Upper lobe of left lung (tissue), 6 donors: ENCODE results near the gene AWAT2. TPM values are rescaled to one million over a fixed set of nuclear protein-coding genes. Genes with fewer than 3 reads are reported as not detected.

Experiments used
- ATAC-seq, 2 donors: fragments of 200-7000 bp; cut with Tn5 transposase; one replicate each; pipeline ENCODE4 v1.9.1; 2022; ENCODE audit warnings: mild to moderate bottlenecking in 2 of 2, moderate library complexity in 2 of 2; ENCODE audit not compliant: low FRiP score in 2 of 2
- DNase-seq, 2 donors: peaks; one replicate each; pipeline ENCODE4 v3.0.0-alpha.2; 2019 to 2020
- H3K27ac ChIP-seq, 4 donors: fragments of 200-600 bp; sonication (generic); one replicate each; pipeline ENCODE4 v1.5.1; 2016 to 2019
- H3K27me3 ChIP-seq, 4 donors: fragments of 200-600 bp; sonication (generic); one replicate each; pipeline ENCODE4 v1.5.1; 2017 to 2019
- H3K36me3 ChIP-seq, 4 donors: fragments of 200-600 bp; sonication (generic); one replicate each; pipeline ENCODE4 v1.5.1; 2016 to 2019
- H3K4me1 ChIP-seq, 4 donors: fragments of 200-600 bp; sonication (generic); one replicate each; pipeline ENCODE4 v1.5.1; 2018 to 2019
- H3K4me3 ChIP-seq, 4 donors: fragments of 200-600 bp; sonication (generic); one replicate each; pipeline ENCODE4 v1.5.1; 2017 to 2019; ENCODE audit warnings: mild to moderate bottlenecking in 2 of 4, moderate library complexity in 1 of 4
- H3K9me3 ChIP-seq, 4 donors: fragments of 200-600 bp; sonication (generic); one replicate each; pipeline ENCODE4 v1.5.1; 2018 to 2019
- EP300 ChIP-seq, 4 donors: sonication (generic); formaldehyde crosslinking; IDR thresholded peaks; one replicate each; pipeline ENCODE4 v1.5.1; 2017; ENCODE audit warnings: antibody characterized with exemption in 4 of 4, control low read depth in 2 of 4
- POLR2A ChIP-seq, 4 donors: fragments of 450-650 bp; IDR thresholded peaks; one replicate each; pipeline ENCODE4 v1.5.1; 2016 to 2017; ENCODE audit warnings: antibody characterized with exemption in 4 of 4, mild to moderate bottlenecking in 2 of 4
- POLR2AphosphoS5 ChIP-seq, 2 donors: sonication (generic); formaldehyde crosslinking; IDR thresholded peaks; one replicate each; pipeline ENCODE4 v1.5.1; 2017; ENCODE audit warnings: antibody characterized with exemption in 2 of 2
- WGBS, 2 donors: methylation state at CpG; one replicate each; pipeline ENCODE4 v1.1.5; 2017 to 2018; 5-methylcytosine and 5-hydroxymethylcytosine counted together
- total RNA-seq, 6 donors: library from RNA; depleted of rRNA in 4 of 6; stranded (reverse); fragments of >200 nt in 4 of 6; gene quantifications; one replicate each; pipeline versions ENCODE4 v1.1.0 to v1.2.1, GENCODE V29; 2016 to 2021
- TF ChIP-seq, protein P1 (sequence below), 6 experiments: fragments of 450-650 bp in 4 of 6; fragments of 200-600 bp in 2 of 6; sonication (generic) in 2 of 6; IDR thresholded peaks; one replicate each; pipeline ENCODE4 v1.5.1; 2016 to 2019; ENCODE audit warnings: antibody characterized with exemption in 6 of 6
- donor health status: DM: no; HTN: no; CAD: no; lungs with moderate emphysema.
- donor health status: DM: no; HTN: yes; CAD: no; lungs with severe emphysema.

The AWAT2 gene
- total RNA-seq, 6 donors from 2014 or later, result 0.67 TPM; not detected in 5

DNA sequence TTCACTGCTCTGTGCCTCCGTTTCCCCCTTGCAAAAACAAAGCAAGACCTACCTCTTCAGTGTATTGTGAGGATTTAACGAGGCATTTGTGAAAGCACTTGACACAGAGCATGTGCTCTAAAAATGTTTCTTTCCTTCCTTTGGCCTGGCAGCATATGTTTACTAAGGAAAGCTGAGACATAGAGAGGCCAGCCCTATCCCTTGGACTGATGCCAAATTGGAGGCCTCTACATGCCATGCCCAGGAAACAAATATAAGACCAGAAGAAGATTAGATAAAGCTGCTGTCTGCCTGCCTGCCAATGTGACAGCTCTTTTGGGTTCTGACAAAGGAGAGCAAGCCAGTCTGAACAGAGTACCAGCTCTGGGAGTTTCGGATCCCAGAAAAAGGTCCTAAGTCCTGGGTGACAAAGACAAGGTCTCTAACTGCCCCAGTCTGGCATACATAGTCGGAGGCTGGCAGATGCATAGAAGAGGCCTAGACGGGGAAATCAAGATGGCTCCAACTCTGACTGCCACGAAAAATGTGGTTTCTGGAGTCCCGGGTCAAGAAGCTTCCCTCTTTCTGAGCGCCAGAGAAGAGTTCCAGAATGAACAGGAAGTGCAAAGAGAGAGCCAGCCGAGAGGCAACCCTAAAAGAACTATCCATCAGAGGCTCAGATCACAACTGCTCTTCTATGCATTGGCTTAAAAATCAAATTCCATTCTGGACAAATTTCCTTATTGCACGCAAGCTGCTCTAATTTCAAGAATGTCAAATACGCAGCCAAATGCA, 38.3 kb upstream of the AWAT2 start:
- no peak overlapping the region for H3K27ac ChIP-seq
- WGBS, 2 donors, result 24 to 43% methylated on average over 8 to 11 of the region's 11 CpGs
- no peaks in the 10 kb centered on the region for H3K36me3 ChIP-seq
- no peak overlapping the region for H3K4me3 ChIP-seq
- TF ChIP-seq POLR2AphosphoS5 (IDR thresholded peaks at IDR 0.05) (no peak), EP300 (IDR thresholded peaks at IDR 0.05) (no peak), POLR2A (IDR thresholded peaks at IDR 0.05) (no peak)
- TF ChIP-seq, protein P1, sequence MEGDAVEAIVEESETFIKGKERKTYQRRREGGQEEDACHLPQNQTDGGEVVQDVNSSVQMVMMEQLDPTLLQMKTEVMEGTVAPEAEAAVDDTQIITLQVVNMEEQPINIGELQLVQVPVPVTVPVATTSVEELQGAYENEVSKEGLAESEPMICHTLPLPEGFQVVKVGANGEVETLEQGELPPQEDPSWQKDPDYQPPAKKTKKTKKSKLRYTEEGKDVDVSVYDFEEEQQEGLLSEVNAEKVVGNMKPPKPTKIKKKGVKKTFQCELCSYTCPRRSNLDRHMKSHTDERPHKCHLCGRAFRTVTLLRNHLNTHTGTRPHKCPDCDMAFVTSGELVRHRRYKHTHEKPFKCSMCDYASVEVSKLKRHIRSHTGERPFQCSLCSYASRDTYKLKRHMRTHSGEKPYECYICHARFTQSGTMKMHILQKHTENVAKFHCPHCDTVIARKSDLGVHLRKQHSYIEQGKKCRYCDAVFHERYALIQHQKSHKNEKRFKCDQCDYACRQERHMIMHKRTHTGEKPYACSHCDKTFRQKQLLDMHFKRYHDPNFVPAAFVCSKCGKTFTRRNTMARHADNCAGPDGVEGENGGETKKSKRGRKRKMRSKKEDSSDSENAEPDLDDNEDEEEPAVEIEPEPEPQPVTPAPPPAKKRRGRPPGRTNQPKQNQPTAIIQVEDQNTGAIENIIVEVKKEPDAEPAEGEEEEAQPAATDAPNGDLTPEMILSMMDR (IDR thresholded peaks at IDR 0.05), result no peak
- no peaks in the 10 kb centered on the region for H3K27me3 ChIP-seq
- DNase-seq (no peak), ATAC-seq (no peak)
- H3K4me1 ChIP-seq, result no peaks in the 10 kb centered on the region
- no peaks in the 10 kb centered on the region for H3K9me3 ChIP-seq

DNA sequence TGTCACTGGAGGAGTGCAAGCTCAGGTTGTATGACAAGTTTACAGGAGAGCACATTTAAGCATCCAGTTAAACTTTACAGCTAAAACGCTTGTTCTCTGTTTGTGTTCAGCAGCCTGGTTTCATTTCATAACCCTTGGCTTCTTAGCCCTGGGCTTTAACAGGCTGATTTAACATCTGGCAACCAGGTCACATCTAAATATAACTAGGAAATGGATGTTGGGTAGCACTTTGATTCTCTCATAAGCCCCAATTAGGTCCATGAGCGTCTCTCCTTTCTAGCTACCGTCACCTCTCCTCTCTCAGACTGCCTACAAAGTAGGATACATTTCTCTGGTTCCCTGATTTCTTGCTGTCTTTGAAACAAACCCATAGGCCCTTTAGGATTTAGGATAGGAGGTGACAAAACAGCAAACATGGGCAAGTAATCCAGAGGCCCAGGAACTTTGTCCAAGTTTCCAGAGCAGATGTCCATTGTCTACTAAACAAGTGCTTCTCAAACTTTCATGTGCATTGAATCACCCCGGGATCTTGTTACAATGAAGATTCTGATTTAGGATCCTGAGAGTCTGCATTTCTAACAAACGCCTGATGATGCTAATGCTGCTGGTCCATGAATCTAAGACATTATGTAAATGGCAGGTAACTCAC, 35.0 kb upstream of the AWAT2 start:
- no peak for ATAC-seq
- TF ChIP-seq POLR2AphosphoS5 (IDR thresholded peaks at IDR 0.05) (no peak), POLR2A (IDR thresholded peaks at IDR 0.05) (no peak), EP300 (IDR thresholded peaks at IDR 0.05) (no peak)
- TF ChIP-seq, protein P1 (IDR thresholded peaks at IDR 0.05), result no peak
- WGBS, 2 donors, result 62 to 77% methylated on average over 4 to 5 of the region's 5 CpGs

DNA sequence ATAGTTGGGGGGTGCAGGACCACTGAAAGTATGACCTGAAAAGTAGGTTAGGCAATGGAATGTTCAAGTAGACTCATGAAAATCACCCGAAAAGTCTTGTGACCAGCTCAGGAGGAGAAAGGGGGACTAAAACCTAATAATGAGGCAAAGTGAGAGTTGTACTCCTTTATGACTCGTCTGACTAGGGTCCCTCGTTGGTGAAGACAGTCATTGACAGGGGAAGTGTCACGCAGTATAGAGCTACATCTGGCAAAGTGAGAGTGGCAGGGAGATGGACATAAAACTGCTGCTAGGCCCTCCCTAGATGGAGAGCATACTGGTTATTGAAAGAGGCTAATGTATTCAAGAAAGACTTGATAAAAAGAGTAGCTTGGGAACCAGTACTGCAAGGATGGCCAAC, 33.0 kb upstream of the AWAT2 start:
- DNase-seq, result no peak
- TF ChIP-seq EP300 (IDR thresholded peaks at IDR 0.05) (no peak), POLR2AphosphoS5 (IDR thresholded peaks at IDR 0.05) (no peak), POLR2A (IDR thresholded peaks at IDR 0.05) (no peak)
- TF ChIP-seq, protein P1 (IDR thresholded peaks at IDR 0.05), result no peak
- no peaks in the 10 kb centered on the region for H3K36me3 ChIP-seq
- H3K27me3 ChIP-seq, result no peaks in the 10 kb centered on the region
- WGBS, 2 donors, result 70 to 71% methylated on average over 4 of the region's 4 CpGs
- H3K27ac ChIP-seq, result no peak overlapping the region
- H3K4me1 ChIP-seq, result no peaks in the 10 kb centered on the region
- H3K9me3 ChIP-seq, result no peaks in the 10 kb centered on the region
- no peak overlapping the region for H3K4me3 ChIP-seq
- no peak for ATAC-seq

More for the DNA sequence above, 35.0 kb upstream of the AWAT2 start:
- Histone ChIP-seq H3K27ac (no peak overlapping the region), H3K36me3 (no peaks in the 10 kb centered on the region), H3K27me3 (no peaks in the 10 kb centered on the region), H3K9me3 (no peaks in the 10 kb centered on the region), H3K4me1 (no peaks in the 10 kb centered on the region), H3K4me3 (no peak overlapping the region)
- no peak for DNase-seq

DNA sequence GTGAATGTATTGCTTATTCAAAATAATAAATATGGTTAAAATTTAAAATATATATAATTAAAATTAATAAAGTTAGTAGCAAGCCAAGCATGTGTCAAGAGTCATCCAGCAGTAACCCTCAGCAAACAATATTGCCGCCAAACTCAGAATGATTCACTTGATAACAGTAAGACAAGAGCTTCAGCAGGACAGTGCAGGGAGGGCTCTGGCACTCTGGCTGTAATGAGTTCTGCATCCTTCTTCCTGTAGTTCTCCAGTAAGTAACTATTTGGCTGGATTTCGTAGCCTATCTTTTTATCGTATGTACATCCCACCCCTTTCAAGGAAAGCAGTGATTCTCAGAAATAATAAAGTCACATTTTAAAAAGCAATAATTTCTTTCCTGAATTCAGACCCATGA, 30.1 kb upstream of the AWAT2 start:
- ATAC-seq (no peak), DNase-seq (no peak)
- no peaks in the 10 kb centered on the region for H3K4me1 ChIP-seq
- no peak overlapping the region for H3K4me3 ChIP-seq
- no peak overlapping the region for H3K27ac ChIP-seq
- TF ChIP-seq EP300 (IDR thresholded peaks at IDR 0.05), result no peak
- TF ChIP-seq, protein P1 (IDR thresholded peaks at IDR 0.05), result no peak
- no peak for TF ChIP-seq POLR2AphosphoS5 (IDR thresholded peaks at IDR 0.05)
- TF ChIP-seq POLR2A (IDR thresholded peaks at IDR 0.05), result no peak
- WGBS, 2 donors, result 58 to 63% methylated on average over 3 of the region's 3 CpGs
- no peaks in the 10 kb centered on the region for H3K36me3 ChIP-seq
- H3K27me3 ChIP-seq, result no peaks in the 10 kb centered on the region
- peaks cover 0 to 8% (median 0%) of the 10 kb centered on the region in 4 donors for H3K9me3 ChIP-seq
